Breast epithelium (tissue), 3 donors: ENCODE measurements around the gene FMO5.

Source experiments
- CTCF ChIP-seq, 3 donors: fragments of 450-650 bp; IDR thresholded peaks; one replicate each; pipeline ENCODE4 v1.5.1; 2016 to 2017; ENCODE audit warnings: antibody characterized with exemption in 3 of 3, mild to moderate bottlenecking in 3 of 3, moderate library complexity in 3 of 3
- POLR2A ChIP-seq: fragments of 450-650 bp; IDR thresholded peaks from one replicate; pipeline ENCODE4 v1.6.1; 2016; ENCODE audit warnings: antibody characterized with exemption, mild to moderate bottlenecking, moderate library complexity

GRCh38 chr1:147169840-147170674, 55.1 kb downstream of the FMO5 start:
- TF ChIP-seq CTCF (IDR thresholded peaks at IDR 0.05) (no peak), POLR2A (no peak)
